IPS-18c (cell line): ENCODE measurements around the gene RPAP3.

Experiments
- H3K4me3 ChIP-seq: 2 replicates; pipeline ENCODE4 v1.7.0; 2013; ENCODE audit warnings: low read depth, mild to moderate bottlenecking, low read length, moderate library complexity; ENCODE audit not compliant: insufficient read depth
- H3K9me3 ChIP-seq: one replicate; pipeline ENCODE4 v1.6.1; 2013; ENCODE audit warnings: mild to moderate bottlenecking, low read length, moderate library complexity; ENCODE audit not compliant: control insufficient read depth, insufficient read depth

RPAP3 gene, protein sequence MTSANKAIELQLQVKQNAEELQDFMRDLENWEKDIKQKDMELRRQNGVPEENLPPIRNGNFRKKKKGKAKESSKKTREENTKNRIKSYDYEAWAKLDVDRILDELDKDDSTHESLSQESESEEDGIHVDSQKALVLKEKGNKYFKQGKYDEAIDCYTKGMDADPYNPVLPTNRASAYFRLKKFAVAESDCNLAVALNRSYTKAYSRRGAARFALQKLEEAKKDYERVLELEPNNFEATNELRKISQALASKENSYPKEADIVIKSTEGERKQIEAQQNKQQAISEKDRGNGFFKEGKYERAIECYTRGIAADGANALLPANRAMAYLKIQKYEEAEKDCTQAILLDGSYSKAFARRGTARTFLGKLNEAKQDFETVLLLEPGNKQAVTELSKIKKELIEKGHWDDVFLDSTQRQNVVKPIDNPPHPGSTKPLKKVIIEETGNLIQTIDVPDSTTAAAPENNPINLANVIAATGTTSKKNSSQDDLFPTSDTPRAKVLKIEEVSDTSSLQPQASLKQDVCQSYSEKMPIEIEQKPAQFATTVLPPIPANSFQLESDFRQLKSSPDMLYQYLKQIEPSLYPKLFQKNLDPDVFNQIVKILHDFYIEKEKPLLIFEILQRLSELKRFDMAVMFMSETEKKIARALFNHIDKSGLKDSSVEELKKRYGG

DNA sequence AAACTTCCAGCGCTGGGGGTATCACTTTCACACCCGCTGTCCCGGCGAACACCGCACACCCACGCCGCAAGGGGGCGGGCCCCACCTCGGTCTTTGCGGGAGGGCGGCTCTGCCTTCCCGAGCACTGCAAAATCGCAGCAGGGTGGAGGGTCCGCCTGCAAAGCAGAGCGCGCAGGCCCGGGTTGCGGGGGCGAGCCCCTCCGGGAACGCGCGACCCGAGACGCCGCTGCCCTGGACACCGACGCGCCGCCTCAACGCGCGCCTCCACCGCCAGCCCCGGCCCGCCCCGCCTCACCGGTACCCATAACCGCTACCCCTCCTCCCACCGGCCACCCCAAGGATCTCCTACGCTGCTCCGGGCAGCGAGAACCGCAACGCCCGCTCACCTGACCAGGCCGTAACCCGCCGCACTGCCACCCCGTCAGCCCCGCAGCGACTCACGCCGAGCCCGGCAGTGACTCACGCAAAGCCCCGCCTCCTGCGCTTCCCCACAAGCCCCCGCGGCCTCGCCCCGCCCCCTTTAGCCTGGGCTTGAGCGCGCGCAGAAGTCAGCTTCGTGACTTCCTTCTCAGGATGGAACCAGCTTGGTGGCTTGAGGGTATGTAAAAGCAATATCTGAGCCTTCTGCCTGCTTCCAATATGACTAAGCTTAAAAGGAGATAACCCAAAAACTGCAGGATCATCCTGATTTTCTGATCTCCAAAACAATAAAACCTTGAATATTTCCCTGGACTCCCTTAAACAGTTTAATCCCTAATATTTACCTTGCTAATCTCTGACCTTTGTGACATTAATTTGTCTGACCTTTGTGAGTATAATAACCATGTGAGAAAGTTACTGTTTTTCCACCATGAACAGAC is at the start of gene RPAP3:
Gene RPAP3 (minus strand): TSS at position 465 of the 860 bp plus-strand sequence. CDS start 3,190 bp downstream, outside the sequence.
- no peaks in the 10 kb centered on the region for H3K9me3 ChIP-seq
- H3K4me3 ChIP-seq, result peak within 1 kb of the TSS; percentile 87

DNA sequence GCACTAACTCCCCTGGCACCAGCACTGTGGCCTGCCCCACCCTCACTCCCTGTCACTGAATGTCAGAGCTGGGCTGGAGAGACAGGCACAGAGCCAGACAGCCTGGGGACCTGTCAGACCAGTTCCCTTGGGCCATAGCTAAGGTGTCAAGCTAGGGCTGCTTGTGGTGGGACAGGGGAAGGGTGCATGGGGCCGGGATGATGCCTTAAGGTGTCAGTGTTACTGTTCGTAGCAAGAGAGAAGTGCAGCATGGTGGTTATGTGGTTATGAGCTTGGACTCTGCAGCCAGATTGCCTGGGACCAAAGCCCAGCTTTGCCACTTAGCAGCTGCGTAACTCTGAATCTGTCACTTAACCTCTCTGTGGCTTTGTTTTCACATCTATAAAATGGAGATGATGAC is 49.1 kb upstream of the RPAP3 start:
- H3K4me3 ChIP-seq, result no peak overlapping the region

DNA sequence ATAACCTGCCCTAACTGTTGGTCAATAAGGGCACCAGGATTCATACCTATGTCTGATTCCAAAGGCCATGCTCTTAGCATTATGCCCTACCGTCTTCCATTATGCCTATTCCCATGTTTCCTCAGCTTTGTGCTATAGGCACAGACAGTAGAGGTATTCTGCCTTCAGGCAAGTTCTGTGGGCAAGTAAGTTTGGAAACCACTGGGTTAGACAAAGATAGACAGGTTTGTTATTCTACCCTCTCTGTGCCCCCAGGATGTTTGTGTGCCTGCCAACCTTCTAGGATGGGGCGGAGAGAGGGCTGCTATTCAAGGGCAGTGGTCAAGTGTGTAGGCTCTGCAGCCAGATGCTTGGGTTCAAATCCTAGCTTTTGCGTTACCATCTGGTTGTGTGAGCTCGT is 48.3 kb upstream of the RPAP3 start:
- Histone ChIP-seq H3K4me3 (no peak overlapping the region), H3K9me3 (peaks cover under 1% of the 10 kb centered on the region)

More for the DNA sequence above, 49.1 kb upstream of the RPAP3 start:
- peaks cover 2% of the 10 kb centered on the region for H3K9me3 ChIP-seq

DNA sequence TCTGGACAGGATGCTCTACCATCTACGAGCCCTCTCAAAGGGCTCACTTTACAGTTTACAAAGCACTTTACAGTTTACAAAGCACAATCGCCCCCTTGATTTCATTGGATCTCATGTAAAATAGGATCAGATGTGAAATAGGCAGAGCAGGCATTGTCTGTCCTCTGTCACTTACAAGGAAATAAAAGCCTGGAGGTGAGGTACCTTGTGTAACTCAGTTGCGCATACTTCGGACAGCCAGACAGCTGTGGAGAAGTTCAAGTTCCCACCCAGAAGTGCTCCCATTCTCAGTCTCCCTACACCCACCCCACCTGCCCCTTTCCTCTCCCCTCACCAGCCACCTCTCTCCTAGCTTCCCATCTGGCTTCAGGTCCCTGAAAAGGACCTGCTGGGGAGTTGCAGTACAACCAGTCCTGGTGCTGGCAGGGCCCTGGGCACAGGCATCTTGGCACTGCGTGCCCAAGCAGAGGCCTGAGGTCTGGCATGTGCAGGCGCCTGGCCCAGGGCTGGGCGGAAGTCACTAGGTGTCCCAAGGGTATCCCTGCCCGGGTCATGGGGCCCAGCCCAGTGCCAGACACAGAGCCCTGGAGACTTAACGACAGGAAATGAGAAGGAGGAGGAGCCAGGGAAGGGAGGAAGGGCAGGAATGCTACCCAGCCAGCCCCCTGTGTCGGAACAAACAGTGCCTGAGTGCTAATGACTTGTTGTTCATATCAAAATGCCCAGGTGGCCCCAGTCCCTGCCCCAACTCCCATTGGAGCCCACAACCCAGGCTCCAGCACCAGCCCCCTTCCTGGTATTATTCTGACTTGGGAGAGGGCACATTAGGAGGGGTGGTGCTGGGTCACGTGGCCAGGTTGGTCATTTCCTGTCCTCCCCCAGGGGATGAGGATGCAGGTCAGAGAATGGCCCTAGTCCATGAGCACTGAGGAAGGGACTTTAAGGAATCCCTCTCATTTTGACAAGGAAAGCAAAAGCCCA is 47.5 kb upstream of the RPAP3 start:
- no peak overlapping the region for H3K4me3 ChIP-seq
- H3K9me3 ChIP-seq, result no peaks in the 10 kb centered on the region

DNA sequence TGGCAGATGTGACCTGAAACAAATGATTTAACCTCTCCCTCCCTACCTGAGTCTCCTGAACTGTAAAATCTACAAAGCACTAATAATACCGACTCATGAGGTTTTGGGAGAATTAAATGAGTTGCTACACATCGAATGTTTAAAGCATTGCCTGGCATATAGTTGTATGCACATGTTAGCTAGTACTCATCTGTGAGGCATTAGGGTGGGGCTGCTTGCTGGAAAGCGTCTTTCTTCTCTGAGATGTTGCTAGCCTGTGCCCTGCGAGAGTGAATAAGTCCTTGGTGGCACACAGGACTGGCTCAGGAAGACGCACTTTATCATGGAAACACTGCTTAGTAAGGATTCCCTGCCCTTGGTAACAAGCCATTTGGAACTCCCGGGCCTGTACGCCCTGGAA is 46.7 kb upstream of the RPAP3 start:
- Histone ChIP-seq H3K9me3 (no peaks in the 10 kb centered on the region), H3K4me3 (no peak overlapping the region)

DNA sequence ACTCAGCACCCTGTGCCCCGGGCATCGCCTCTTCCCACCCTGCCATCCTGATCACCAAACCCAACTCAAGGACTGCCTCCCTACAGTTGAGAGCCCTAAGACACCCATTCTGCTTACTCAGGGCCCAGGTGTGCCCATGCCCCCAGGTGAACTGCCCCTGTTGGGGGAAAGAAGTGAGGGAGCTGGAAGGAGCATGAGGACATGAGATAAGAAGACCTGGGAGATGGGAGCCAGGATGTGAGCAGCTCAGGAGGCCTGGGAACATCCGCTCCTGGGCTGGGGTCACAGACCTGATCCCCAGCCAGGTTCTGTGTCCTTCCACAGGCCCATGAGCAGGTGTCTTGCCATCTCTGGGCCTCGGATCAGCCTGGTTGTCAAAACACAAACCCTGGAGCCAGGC is 46.3 kb upstream of the RPAP3 start:
- H3K4me3 ChIP-seq, result no peak overlapping the region
- no peaks in the 10 kb centered on the region for H3K9me3 ChIP-seq

DNA sequence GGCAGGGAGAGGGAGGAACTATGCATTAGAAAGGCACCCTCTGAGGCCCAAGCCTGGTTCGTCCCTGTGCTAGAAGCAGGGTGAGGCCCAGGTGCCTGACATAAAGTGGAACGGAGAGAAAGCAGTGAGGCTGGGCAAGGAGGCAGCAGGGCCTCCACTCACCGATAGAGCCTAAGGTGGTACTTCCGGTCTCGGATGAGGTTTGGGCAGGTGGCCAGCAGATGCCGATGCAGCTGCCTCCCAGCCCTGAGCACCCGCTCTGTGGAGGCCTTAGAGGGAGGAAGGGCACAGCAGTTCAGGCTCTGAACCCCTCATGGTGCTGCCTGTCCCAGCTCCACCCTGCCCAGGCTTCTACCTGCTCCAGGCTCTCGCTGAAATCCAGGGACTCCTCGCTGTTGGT is 45.7 kb upstream of the RPAP3 start:
- Histone ChIP-seq H3K4me3 (no peak overlapping the region), H3K9me3 (no peaks in the 10 kb centered on the region)

DNA sequence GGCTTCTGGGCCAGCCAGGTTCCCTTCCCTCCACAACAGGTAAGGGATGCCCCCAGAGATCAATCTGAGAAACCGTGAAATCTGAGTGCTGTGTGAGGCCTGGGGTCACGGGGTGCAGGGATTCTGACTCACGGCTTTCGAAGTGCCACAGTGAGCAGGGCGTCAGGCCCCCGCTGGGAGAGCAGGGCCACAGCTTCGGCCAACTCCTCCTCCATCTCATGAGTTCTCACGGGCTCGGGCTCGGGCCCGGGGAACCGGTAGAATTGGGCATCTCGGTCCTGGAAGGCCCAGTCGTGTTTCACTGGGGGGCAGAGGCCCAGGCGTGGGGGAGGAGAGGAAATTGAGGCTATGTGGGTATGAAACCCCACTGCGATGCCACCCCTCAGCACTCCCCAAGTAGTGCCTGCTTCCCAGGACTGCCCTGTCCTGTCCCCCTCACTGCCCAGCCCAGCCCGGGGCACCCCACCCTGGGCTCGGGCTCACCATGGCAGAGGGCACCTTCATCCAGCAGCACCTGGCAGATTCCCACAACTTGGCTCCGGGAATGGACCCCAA is 45.2 kb upstream of the RPAP3 start:
- Histone ChIP-seq H3K4me3 (no peak overlapping the region), H3K9me3 (no peaks in the 10 kb centered on the region)

DNA sequence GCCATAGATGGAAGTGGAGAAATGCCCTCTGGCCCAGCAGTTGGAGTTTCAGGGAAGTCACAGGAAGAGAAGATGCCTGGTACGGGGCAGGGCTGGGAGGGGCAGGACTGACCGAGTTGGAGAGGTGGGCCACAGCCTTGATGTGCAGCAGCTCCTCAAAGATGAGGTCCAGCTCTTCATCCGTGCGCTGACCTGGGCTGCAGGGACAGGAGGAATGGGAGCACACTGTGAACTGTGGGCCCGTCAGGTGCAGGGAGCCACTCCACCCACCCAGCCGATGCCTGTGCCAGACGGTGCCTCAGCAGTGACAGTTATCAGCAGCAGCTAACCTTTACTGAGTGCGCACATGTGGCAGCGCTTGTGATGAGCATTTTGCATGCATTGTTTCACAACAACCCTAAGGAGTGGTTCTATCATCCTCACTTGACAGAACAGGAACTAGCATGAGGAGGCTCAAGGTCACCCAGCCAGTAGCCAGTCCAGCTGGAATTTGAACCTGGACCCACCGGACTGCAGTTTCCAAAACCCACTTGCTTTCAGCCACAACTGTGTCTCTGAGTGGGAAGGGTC is 44.5 kb upstream of the RPAP3 start:
- no peak overlapping the region for H3K4me3 ChIP-seq
- H3K9me3 ChIP-seq, result no peaks in the 10 kb centered on the region

DNA sequence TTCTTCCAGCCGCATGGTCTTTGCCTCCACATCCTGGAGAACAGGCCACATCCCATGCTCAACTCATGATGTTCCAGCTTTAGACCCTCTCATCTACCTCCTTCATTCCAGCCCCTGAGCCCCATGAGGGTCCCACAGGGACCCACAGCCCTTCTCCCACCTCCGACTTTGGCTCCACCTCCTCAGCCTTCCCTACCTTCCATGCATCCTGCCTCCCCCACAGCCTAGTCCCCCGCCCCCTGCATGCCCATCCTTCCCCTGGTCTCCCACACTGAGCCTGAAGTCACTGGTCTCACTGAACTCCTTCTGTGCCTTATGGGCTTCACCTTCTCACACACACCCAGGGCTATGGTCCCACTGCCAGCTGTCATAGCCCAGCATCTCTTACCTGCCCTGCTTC is 43.1 kb upstream of the RPAP3 start:
- Histone ChIP-seq H3K9me3 (no peaks in the 10 kb centered on the region), H3K4me3 (no peak overlapping the region)

DNA sequence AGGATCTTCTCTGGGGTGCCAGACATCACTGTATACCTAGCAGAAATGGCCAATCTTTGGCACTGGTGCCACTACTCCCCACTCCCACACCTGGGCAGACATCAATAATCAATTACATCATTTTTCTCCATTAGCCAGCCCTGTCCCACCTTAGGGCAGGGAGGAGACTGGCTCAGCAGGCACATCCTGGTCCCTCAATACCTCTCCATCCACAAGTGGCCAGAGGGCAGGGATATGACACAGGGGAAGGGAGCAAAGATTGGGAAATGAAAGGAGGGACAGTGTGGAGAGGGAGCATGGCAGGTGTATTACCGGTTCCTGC is 42.6 kb upstream of the RPAP3 start:
- Histone ChIP-seq H3K9me3 (no peaks in the 10 kb centered on the region), H3K4me3 (no peak overlapping the region)

DNA sequence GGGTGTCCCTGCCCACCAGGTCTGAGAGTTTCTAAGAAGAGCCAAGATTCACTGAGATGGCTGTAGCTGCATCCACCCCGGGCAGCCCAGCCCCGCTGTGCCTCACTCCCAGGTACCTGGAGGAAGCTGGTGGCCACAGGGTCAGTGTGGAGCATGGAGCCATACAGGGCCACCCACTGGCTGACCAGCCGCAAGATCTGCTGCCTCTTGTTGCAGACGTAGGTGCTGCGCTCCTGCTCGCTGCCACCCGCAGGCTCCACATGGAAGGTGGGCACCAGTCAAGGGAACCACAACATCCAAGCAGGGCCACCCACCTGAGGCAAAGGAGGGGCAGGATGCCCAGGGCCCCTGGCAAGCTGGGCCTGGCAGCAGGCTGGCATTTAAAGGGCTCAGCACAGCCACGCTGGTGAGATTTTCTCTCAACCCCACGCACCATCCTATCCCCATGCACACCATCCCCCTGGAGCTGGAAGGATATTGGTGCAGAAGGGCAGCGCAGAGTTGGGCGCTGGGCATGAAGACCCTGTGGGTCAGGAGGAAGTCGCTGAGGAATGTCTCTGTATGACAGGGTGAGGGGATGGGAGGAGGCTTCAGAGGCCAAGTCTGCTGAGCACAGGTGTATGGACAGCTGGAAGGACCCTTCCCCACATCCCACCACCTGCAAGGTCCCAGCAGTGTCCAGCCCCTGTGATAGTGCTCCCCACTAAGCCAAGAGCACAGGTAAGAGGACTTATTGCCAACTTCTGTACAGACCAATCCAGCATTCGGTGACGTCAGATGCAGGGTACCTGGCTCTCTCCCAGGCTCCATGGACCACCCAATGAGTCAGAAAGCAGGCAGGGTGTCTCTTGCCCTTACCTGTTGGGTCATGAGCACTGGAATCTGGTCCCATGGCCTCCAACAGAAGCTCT is 42.0 kb upstream of the RPAP3 start:
- Histone ChIP-seq H3K9me3 (no peaks in the 10 kb centered on the region), H3K4me3 (no peak overlapping the region)

DNA sequence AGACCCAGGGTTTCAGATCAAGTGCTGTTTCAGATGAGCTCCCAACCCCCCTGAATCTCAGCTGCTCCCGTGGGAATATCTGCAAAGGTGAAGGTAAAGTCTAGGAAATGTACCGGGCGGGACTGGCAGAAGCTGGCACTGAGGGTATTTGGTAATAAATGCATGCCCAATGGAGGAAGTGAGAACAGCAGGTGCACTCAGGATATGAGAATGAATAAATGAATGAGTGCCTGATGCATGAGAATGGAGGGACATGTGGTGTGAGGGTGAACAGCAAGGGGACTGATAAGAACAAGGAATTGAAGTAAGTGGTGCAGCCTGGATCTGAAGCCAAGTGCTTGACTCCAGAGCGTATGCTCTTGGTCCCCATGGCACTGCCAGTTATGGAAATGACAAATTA is 41.3 kb upstream of the RPAP3 start:
- no peaks in the 10 kb centered on the region for H3K9me3 ChIP-seq
- H3K4me3 ChIP-seq, result no peak overlapping the region

DNA sequence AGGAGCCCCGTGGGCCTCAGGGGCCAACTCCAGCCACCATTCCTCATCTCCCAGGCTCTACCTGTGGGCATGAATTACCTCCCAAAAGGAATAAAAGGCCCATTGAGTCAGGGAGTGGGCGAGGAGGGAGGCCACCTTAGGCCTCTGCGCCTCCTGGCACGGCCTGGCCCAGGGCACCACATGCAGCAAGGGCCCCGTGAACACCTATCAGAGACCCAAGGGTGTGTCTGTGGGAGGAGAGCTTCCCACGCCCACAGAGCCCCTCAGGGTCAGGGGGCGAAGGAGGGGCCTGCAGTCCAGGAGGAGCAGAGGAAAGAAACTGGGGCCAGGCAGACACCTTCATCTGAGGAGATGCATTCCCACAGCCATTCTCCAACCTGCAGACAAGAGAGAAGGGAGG is 40.7 kb upstream of the RPAP3 start:
- Histone ChIP-seq H3K9me3 (no peaks in the 10 kb centered on the region), H3K4me3 (no peak overlapping the region)

DNA sequence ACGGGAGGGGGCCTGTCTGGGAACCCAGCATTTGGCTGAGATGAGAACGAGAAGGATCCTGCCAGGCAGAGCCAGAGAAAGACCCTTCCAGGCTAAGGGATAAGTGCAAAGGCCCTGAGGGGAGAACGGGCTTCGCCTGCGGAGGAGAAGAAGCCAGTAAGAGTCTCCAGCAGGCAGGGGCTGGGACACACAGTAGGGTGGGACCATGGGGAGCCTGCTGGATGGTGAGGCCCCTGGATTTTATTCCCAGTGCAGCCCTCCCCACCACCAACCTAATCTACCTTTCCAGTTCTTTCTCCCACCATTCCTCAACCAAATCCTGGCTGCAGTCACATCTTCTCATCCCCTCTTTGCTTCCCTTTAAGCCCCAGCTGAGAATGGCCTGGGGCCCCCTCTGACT is 40.2 kb upstream of the RPAP3 start:
- no peaks in the 10 kb centered on the region for H3K9me3 ChIP-seq

More for the DNA sequence above, 40.2 kb upstream of the RPAP3 start:
- no peak overlapping the region for H3K4me3 ChIP-seq
